Stimulated activated CD8-positive, alpha-beta memory T cell treated with anti-CD3 and anti-CD28 coated beads, Interleukin-7, amount 100 ng/mL, for 1 hour (primary cell): Measurements from ENCODE around the gene TEX48.

Experiments
- DNase-seq, 2 donors: peaks; one replicate each; pipeline ENCODE4 v3.0.0-alpha.2; 2020; ENCODE audit warnings: low read depth in 2 of 2

Gene TEX48

GRCh38 chr9:114693248-114693855 lies 11.4 kb upstream of the TEX48 start:
- no peak for DNase-seq

- DNase-seq, result no peak
These were observed 9.9 kb upstream of the TEX48 start for GRCh38 chr9:114691956-114692295.

- peak; percentile 19 for DNase-seq
These were observed 9.3 kb upstream of the TEX48 start for GRCh38 chr9:114691046-114691955.

GRCh38 chr9:114690308-114690707 lies 8.3 kb upstream of the TEX48 start:
- no peak for DNase-seq

- DNase-seq, result no peak
These were observed 7.8 kb upstream of the TEX48 start for GRCh38 chr9:114689813-114690212.

GRCh38 chr9:114688909-114689610 lies 7.1 kb upstream of the TEX48 start:
- no peak for DNase-seq

- DNase-seq, result no peak
These were observed 6.4 kb upstream of the TEX48 start for GRCh38 chr9:114688379-114688778.

- no peak for DNase-seq
These were observed 5.0 kb upstream of the TEX48 start for GRCh38 chr9:114687034-114687433.

- no peak for DNase-seq
These were observed 4.0 kb upstream of the TEX48 start for GRCh38 chr9:114685951-114686350.

- DNase-seq, result no peak
These were observed 2.0 kb upstream of the TEX48 start for GRCh38 chr9:114684036-114684435.

- no peak for DNase-seq
These were observed 854 bp upstream of the TEX48 start for GRCh38 chr9:114682846-114683245.

GRCh38 chr9:114680259-114681001 lies 1.6 kb downstream of the TEX48 start:
- DNase-seq, result no peak

- DNase-seq, result no peak
These were observed 3.2 kb downstream of the TEX48 start for GRCh38 chr9:114678795-114679194.

- DNase-seq, result no peak
These were observed 3.9 kb downstream of the TEX48 start for GRCh38 chr9:114678130-114678529.

GRCh38 chr9:114677418-114677817 lies 4.6 kb downstream of the TEX48 start:
- no peak for DNase-seq

- no peak for DNase-seq
These were observed 5.1 kb downstream of the TEX48 start for GRCh38 chr9:114676901-114677300.

- no peak for DNase-seq
These were observed 7.0 kb downstream of the TEX48 start for GRCh38 chr9:114674798-114675540.

- no peak for DNase-seq
These were observed 7.8 kb downstream of the TEX48 start for GRCh38 chr9:114674076-114674797.

GRCh38 chr9:114671605-114672004 lies 10.4 kb downstream of the TEX48 start:
- no peak for DNase-seq

GRCh38 chr9:114669961-114670360 lies 12.0 kb downstream of the TEX48 start:
- DNase-seq, result no peak

GRCh38 chr9:114668146-114668545 lies 13.8 kb downstream of the TEX48 start:
- no peak for DNase-seq
